HepG2 (cell line): ENCODE measurements around the gene C9orf78. TPM values are rescaled to one million over a fixed set of nuclear protein-coding genes. Genes with fewer than 3 reads are reported as not detected.
A peak's percentile ranks its signal among the peaks of the same experiment; 100 is the strongest.

ENCODE experiments used
- CREB1 ChIP-seq, 2 experiments: fragments of 450-650 bp in 1 of 2; IDR thresholded peaks; 2 replicates each; pipeline ENCODE4 v1.6.1; 2016 to 2017; ENCODE audit warnings: control low read depth in 1 of 2, mild to moderate bottlenecking in 1 of 2, missing compliant biosample characterization in 1 of 2, missing genetic modification characterization in 1 of 2
- DPF2 ChIP-seq: sonication (generic); formaldehyde crosslinking; IDR thresholded peaks from 2 replicates; pipeline ENCODE4 v1.4.0; 2020; ENCODE audit warnings: mild to moderate bottlenecking, low read depth, missing genetic modification reagents, borderline replicate concordance
- HDAC1 ChIP-seq: sonication (generic); formaldehyde crosslinking; IDR thresholded peaks from 2 replicates; pipeline ENCODE4 v1.5.1; 2020; ENCODE audit warnings: mild to moderate bottlenecking, missing genetic modification reagents
- NBN ChIP-seq: fragments of 450-650 bp; conservative IDR thresholded peaks from 2 replicates; pipeline ENCODE4 v1.6.1; 2017
- PHF20 ChIP-seq: sonication (generic); formaldehyde crosslinking; IDR thresholded peaks from 2 replicates; pipeline ENCODE4 v1.5.0; 2020; ENCODE audit warnings: mild to moderate bottlenecking, missing genetic modification reagents
- RAD21 ChIP-seq: fragments of 450-650 bp; formaldehyde crosslinking; IDR thresholded peaks from 2 replicates; pipeline ENCODE4 v1.5.0; 2020; ENCODE audit warnings: mild to moderate bottlenecking
- RARA ChIP-seq: IDR thresholded peaks from 2 replicates; pipeline ENCODE4 v1.6.1; 2016; ENCODE audit warnings: missing genetic modification reagents, missing compliant biosample characterization
- SALL1 ChIP-seq: sonication (generic); formaldehyde crosslinking; IDR thresholded peaks from 2 replicates; pipeline ENCODE4 v1.8.0; 2022; ENCODE audit warnings: mild to moderate bottlenecking, missing genetic modification reagents
- SCMH1 ChIP-seq: sonication (generic); formaldehyde crosslinking; IDR thresholded peaks from 2 replicates; pipeline ENCODE4 v1.9.0; 2021; ENCODE audit warnings: missing genetic modification reagents, mild to moderate bottlenecking, borderline replicate concordance
- TBX2 ChIP-seq: sonication (generic); formaldehyde crosslinking; IDR thresholded peaks from 2 replicates; pipeline ENCODE4 v1.5.0; 2020; ENCODE audit warnings: missing genetic modification reagents, mild to moderate bottlenecking, borderline replicate concordance
- ZFP36 ChIP-seq: fragments of 150-350 bp; IDR thresholded peaks from 2 replicates; pipeline ENCODE4 v1.6.1; 2018; ENCODE audit warnings: borderline replicate concordance, low read length, low read depth; ENCODE audit not compliant: partially characterized antibody
- ZFP37 ChIP-seq: sonication (generic); formaldehyde crosslinking; IDR thresholded peaks from 2 replicates; pipeline ENCODE4 v1.4.0; 2020; ENCODE audit warnings: missing genetic modification reagents, borderline replicate concordance
- ZNF232 ChIP-seq: sonication (generic); formaldehyde crosslinking; IDR thresholded peaks from 2 replicates; pipeline ENCODE4 v1.4.0; 2020; ENCODE audit warnings: missing genetic modification reagents, borderline replicate concordance
- ZNF263 ChIP-seq: sonication (generic); formaldehyde crosslinking; IDR thresholded peaks from 2 replicates; pipeline ENCODE4 v1.4.0; 2020; ENCODE audit warnings: missing genetic modification reagents
- ZNF34 ChIP-seq: sonication (generic); formaldehyde crosslinking; IDR thresholded peaks from 2 replicates; pipeline ENCODE4 v1.4.0; 2020; ENCODE audit warnings: mild to moderate bottlenecking, missing genetic modification reagents, borderline replicate concordance
- ZNF790 ChIP-seq: sonication (generic); formaldehyde crosslinking; IDR thresholded peaks from 2 replicates; pipeline ENCODE4 v1.8.0; 2022; ENCODE audit warnings: missing genetic modification reagents, mild to moderate bottlenecking, borderline replicate concordance
- polyA plus RNA-seq, 8 experiments: library from polyadenylated mRNA; depleted of rRNA in 3 of 8; stranded (reverse) in 7 of 8; unstranded in 1 of 8; fragments of >200 nt; fragmentation: Illumina TruSeq in 4 of 8; extraction: Trizol in 4 of 8; gene quantifications; 2 replicates each; pipeline versions ENCODE4 v1.2.1 to v1.2.3, GENCODE V29; 2011 to 2016; ENCODE audit warnings: low read depth in 4 of 8, missing spikeins in 1 of 8, mixed read lengths in 1 of 8; ENCODE audit not compliant: insufficient read depth in 1 of 8
- total RNA-seq, 5 experiments: library from RNA; depleted of rRNA; stranded (reverse); fragments of >200 nt; fragmentation: Illumina TruSeq; extraction: Trizol; gene quantifications; 2 replicates each; pipeline ENCODE4 v1.2.3, GENCODE V29; 2016; ENCODE audit warnings: low read depth in 1 of 5
- TF ChIP-seq, protein P1 (sequence below): IDR thresholded peaks from 2 replicates; pipeline ENCODE4 v1.6.1; 2018; ENCODE audit warnings: missing genetic modification reagents, mild to moderate bottlenecking, missing compliant biosample characterization
- TF ChIP-seq, protein P2 (sequence below): sonication (generic); formaldehyde crosslinking; IDR thresholded peaks from 2 replicates; pipeline ENCODE4 v1.8.1; 2023; ENCODE audit warnings: missing genetic modification reagents, mild to moderate bottlenecking, borderline replicate concordance
- TF ChIP-seq, protein P3 (sequence below): sonication (generic); formaldehyde crosslinking; IDR thresholded peaks from 2 replicates; pipeline ENCODE4 v1.5.0; 2020; ENCODE audit warnings: missing genetic modification reagents, mild to moderate bottlenecking, borderline replicate concordance
- TF ChIP-seq, protein P4 (sequence below), 2 experiments: fragments of 450-650 bp in 1 of 2; sonication (generic) in 1 of 2; formaldehyde crosslinking; IDR thresholded peaks; 2 replicates each; pipeline versions ENCODE4 v1.5.0 to v1.8.0; 2020 to 2022; ENCODE audit warnings: mild to moderate bottlenecking in 1 of 2, missing genetic modification reagents in 1 of 2
- TF ChIP-seq, protein P5 (sequence below): IDR thresholded peaks from 2 replicates; pipeline ENCODE4 v1.6.1; 2012; ENCODE audit warnings: low read length, improper control_type of control experiment
- TF ChIP-seq, protein P6 (sequence below): sonication (generic); formaldehyde crosslinking; IDR thresholded peaks from 2 replicates; pipeline ENCODE4 v1.4.0; 2020; ENCODE audit warnings: missing genetic modification reagents

The C9orf78 gene
- total and polyA plus RNA-seq, 2 of the 13 experiments (the other 11 are each of a cell fraction or from before 2014, with no cell fraction given), result 18.4 to 35.5 TPM

DNA sequence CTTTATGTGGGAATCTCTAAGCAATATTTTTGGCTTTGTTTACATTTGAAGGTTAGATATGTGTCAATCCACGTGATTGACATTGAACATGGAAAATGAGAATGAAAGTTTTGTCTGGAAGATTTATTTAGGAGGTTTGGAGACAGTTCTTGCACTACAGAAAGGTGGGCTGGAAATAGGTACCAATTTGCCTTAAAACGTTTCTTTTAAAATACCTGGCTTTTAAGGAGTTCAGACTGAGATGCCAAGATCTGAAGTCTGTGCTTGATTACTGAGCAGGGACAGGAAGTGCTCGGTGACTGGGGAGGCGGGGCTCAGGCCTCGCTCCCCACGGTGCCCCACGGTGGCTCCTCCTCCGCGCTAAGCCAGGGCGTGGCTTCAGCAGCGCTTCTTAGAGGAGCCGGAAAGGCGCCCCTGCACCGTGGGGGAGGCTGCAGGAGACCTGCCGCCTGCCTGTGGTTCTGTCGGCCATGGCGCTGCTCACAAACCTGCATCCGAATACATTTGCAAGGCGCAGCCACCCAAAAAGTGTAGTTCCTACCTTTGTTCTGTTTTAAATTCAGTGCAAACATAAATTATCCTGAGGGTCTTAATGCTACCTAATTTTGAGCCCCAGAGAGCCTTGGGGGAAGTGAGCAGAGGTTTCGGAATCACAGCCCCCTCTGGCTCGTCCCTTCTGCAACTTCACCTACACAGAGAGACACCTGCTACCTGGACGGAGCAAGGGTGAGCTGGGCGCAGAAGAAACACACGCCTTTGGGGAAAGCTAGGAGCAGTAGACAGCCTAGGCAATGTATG, 49.3 kb upstream of the C9orf78 start (continued):
- TF ChIP-seq DPF2 (no peak), ZNF232 (CRISPR knock-in tag) (no peak), ZNF263 (CRISPR knock-in tag) (no peak), ZNF790 (CRISPR knock-in tag) (no peak), NBN (no peak), ZFP37 (CRISPR knock-in tag) (no peak), SCMH1 (CRISPR knock-in tag) (no peak), RAD21 (CRISPR knock-in tag) (no peak), RARA (CRISPR knock-in tag) (no peak), TBX2 (CRISPR knock-in tag) (no peak; the same call in 1 of the 2 replicates), ZFP36 (no peak), ZNF34 (CRISPR knock-in tag) (no peak), PHF20 (peak; percentile 65), SALL1 (CRISPR knock-in tag) (no peak), CREB1 (IDR thresholded peaks at IDR 0.05) (no peak), CREB1 (CRISPR knock-in tag; IDR thresholded peaks at IDR 0.05) (peak; percentile 36; the same call in 1 of the 2 replicates), HDAC1 (no peak; the same call in 1 of the 2 replicates)
- TF ChIP-seq, protein P1, sequence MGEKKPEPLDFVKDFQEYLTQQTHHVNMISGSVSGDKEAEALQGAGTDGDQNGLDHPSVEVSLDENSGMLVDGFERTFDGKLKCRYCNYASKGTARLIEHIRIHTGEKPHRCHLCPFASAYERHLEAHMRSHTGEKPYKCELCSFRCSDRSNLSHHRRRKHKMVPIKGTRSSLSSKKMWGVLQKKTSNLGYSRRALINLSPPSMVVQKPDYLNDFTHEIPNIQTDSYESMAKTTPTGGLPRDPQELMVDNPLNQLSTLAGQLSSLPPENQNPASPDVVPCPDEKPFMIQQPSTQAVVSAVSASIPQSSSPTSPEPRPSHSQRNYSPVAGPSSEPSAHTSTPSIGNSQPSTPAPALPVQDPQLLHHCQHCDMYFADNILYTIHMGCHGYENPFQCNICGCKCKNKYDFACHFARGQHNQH (CRISPR knock-in tag), result no peak
- TF ChIP-seq, protein P2, sequence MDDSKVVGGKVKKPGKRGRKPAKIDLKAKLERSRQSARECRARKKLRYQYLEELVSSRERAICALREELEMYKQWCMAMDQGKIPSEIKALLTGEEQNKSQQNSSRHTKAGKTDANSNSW (CRISPR knock-in tag), result no peak
- TF ChIP-seq, protein P3, sequence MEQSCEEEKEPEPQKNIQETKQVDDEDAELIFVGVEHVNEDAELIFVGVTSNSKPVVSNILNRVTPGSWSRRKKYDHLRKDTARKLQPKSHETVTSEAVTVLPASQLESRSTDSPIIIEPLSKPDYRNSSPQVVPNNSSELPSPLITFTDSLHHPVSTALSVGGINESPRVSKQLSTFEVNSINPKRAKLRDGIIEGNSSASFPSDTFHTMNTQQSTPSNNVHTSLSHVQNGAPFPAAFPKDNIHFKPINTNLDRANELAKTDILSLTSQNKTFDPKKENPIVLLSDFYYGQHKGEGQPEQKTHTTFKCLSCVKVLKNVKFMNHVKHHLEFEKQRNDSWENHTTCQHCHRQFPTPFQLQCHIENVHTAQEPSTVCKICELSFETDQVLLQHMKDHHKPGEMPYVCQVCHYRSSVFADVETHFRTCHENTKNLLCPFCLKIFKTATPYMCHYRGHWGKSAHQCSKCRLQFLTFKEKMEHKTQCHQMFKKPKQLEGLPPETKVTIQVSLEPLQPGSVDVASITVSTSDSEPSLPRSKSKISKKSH (CRISPR knock-in tag), result no peak; the same call in 1 of the 2 replicates
- TF ChIP-seq, protein P4, sequence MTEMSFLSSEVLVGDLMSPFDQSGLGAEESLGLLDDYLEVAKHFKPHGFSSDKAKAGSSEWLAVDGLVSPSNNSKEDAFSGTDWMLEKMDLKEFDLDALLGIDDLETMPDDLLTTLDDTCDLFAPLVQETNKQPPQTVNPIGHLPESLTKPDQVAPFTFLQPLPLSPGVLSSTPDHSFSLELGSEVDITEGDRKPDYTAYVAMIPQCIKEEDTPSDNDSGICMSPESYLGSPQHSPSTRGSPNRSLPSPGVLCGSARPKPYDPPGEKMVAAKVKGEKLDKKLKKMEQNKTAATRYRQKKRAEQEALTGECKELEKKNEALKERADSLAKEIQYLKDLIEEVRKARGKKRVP (CRISPR knock-in tag; IDR thresholded peaks at IDR 0.05), result no peak
- TF ChIP-seq, protein P5, sequence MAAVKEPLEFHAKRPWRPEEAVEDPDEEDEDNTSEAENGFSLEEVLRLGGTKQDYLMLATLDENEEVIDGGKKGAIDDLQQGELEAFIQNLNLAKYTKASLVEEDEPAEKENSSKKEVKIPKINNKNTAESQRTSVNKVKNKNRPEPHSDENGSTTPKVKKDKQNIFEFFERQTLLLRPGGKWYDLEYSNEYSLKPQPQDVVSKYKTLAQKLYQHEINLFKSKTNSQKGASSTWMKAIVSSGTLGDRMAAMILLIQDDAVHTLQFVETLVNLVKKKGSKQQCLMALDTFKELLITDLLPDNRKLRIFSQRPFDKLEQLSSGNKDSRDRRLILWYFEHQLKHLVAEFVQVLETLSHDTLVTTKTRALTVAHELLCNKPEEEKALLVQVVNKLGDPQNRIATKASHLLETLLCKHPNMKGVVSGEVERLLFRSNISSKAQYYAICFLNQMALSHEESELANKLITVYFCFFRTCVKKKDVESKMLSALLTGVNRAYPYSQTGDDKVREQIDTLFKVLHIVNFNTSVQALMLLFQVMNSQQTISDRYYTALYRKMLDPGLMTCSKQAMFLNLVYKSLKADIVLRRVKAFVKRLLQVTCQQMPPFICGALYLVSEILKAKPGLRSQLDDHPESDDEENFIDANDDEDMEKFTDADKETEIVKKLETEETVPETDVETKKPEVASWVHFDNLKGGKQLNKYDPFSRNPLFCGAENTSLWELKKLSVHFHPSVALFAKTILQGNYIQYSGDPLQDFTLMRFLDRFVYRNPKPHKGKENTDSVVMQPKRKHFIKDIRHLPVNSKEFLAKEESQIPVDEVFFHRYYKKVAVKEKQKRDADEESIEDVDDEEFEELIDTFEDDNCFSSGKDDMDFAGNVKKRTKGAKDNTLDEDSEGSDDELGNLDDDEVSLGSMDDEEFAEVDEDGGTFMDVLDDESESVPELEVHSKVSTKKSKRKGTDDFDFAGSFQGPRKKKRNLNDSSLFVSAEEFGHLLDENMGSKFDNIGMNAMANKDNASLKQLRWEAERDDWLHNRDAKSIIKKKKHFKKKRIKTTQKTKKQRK, result no peak
- TF ChIP-seq, protein P6, sequence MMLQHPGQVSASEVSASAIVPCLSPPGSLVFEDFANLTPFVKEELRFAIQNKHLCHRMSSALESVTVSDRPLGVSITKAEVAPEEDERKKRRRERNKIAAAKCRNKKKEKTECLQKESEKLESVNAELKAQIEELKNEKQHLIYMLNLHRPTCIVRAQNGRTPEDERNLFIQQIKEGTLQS, result no peak
